GM11168 (cell line): ENCODE results near the gene IFT88.

ENCODE experiments used
- in situ Hi-C: fragments of 300-500 bp; cut with MboI; formaldehyde crosslinking; loops from one replicate; pipeline ENCODE4 v1.12.0; 2022; ENCODE audit warnings: low sequenced_read_pairs; ENCODE audit not compliant: unreplicated experiment

IFT88 gene

GRCh38 chr13:20566898-20567874, at the start of gene IFT88:
IFT88 (plus strand) TSS chr13:20567157; CDS start chr13:20574386, 7,229 bp downstream.
- in situ Hi-C loops, result no loop called here

GRCh38 chr13:20518660-20519100, 48.3 kb upstream of the IFT88 start:
- in situ Hi-C loops, result loop anchor here (25.0 kb wide), 1 partner anchor 394 kb away; the partner anchor contains the start of gene XPO4

- in situ Hi-C loops, result loop anchor here (25.0 kb wide), 1 partner anchor 392 kb away; the partner anchor contains the start of gene XPO4
Observed at GRCh38 chr13:20519875-20520274, 47.1 kb upstream of the IFT88 start.

- in situ Hi-C loops, result loop anchor here (25.0 kb wide), 1 partner anchor 391 kb away; the partner anchor contains the start of gene XPO4
Observed at GRCh38 chr13:20521364-20522115, 45.4 kb upstream of the IFT88 start.

GRCh38 chr13:20525144-20525600, 41.8 kb upstream of the IFT88 start:
- in situ Hi-C loops, result no loop called here

- in situ Hi-C loops, result no loop called here
Observed at GRCh38 chr13:20525601-20526544, 41.1 kb upstream of the IFT88 start, which contains the start of gene CRYL1. CRYL1 (minus strand) TSS chr13:20525857; CDS start chr13:20525794, 63 bp downstream.

GRCh38 chr13:20526664-20527063, 40.3 kb upstream of the IFT88 start:
- in situ Hi-C loops, result no loop called here

GRCh38 chr13:20528452-20528851, 38.5 kb upstream of the IFT88 start:
- in situ Hi-C loops, result no loop called here

GRCh38 chr13:20534038-20534608, 32.8 kb upstream of the IFT88 start:
- in situ Hi-C loops, result no loop called here

GRCh38 chr13:20536992-20537391, 30.0 kb upstream of the IFT88 start:
- in situ Hi-C loops, result no loop called here

GRCh38 chr13:20544201-20544923, 22.6 kb upstream of the IFT88 start:
- in situ Hi-C loops, result no loop called here

GRCh38 chr13:20546556-20546955, 20.4 kb upstream of the IFT88 start:
- in situ Hi-C loops, result no loop called here

- in situ Hi-C loops, result no loop called here
Observed at GRCh38 chr13:20547479-20547908, 19.5 kb upstream of the IFT88 start.

GRCh38 chr13:20550799-20551198, 16.2 kb upstream of the IFT88 start:
- in situ Hi-C loops, result no loop called here

- in situ Hi-C loops, result no loop called here
Observed at GRCh38 chr13:20553311-20553710, 13.6 kb upstream of the IFT88 start.

- in situ Hi-C loops, result no loop called here
Observed at GRCh38 chr13:20558982-20559381, 8.0 kb upstream of the IFT88 start.

GRCh38 chr13:20559659-20560356, 7.1 kb upstream of the IFT88 start:
- in situ Hi-C loops, result no loop called here

- in situ Hi-C loops, result no loop called here
Observed at GRCh38 chr13:20561741-20562140, 5.2 kb upstream of the IFT88 start.
